HG03025 (cell line): Measurements from ENCODE around the gene RPS21.

Experiments used
- ATAC-seq: cut with Tn5 transposase; IDR thresholded peaks from one replicate; pipeline ENCODE4 v1.9.1; 2021; ENCODE audit warnings: mild to moderate bottlenecking, moderate library complexity; ENCODE audit not compliant: unreplicated experiment, low FRiP score

Gene RPS21

GRCh38 chr20:62353289-62354030 is 33.4 kb upstream of the RPS21 start:
- no peak for ATAC-seq

GRCh38 chr20:62354031-62354808 is 32.7 kb upstream of the RPS21 start:
- ATAC-seq: no peak

GRCh38 chr20:62354811-62355341 is 32.0 kb upstream of the RPS21 start:
- no peak for ATAC-seq

GRCh38 chr20:62355516-62355877 is 31.4 kb upstream of the RPS21 start:
- ATAC-seq: no peak

- ATAC-seq: no peak
Observed at GRCh38 chr20:62355878-62356588, 30.9 kb upstream of the RPS21 start.

GRCh38 chr20:62356589-62357186 is 30.2 kb upstream of the RPS21 start:
- no peak for ATAC-seq

- ATAC-seq: no peak
Observed at GRCh38 chr20:62357187-62357667, 29.7 kb upstream of the RPS21 start.

- ATAC-seq: no peak
Observed at GRCh38 chr20:62357681-62358080, 29.2 kb upstream of the RPS21 start.

- ATAC-seq: no peak
Observed at GRCh38 chr20:62358171-62359042, 28.5 kb upstream of the RPS21 start.

- no peak for ATAC-seq
Observed at GRCh38 chr20:62359043-62359490, 27.8 kb upstream of the RPS21 start.

- no peak for ATAC-seq
Observed at GRCh38 chr20:62359491-62360121, 27.3 kb upstream of the RPS21 start.

- no peak for ATAC-seq
Observed at GRCh38 chr20:62360854-62361798, 25.8 kb upstream of the RPS21 start.

GRCh38 chr20:62361799-62362589 is 24.9 kb upstream of the RPS21 start:
- no peak for ATAC-seq

- ATAC-seq: no peak
Observed at GRCh38 chr20:62362590-62362940, 24.3 kb upstream of the RPS21 start.

- no peak for ATAC-seq
Observed at GRCh38 chr20:62362991-62363919, 23.6 kb upstream of the RPS21 start.
